ENCODE results near the gene FOXP2. TPM values are rescaled to one million over a fixed set of nuclear protein-coding genes. Genes with fewer than 3 reads are reported as not detected.

FOXP2 gene
- total RNA-seq, 4 donors from 2014 or later: 12.2 to 40.9 (median 19.5) TPM

GRCh38 chr7:114426382-114426781 lies 11.8 kb downstream of the FOXP2 start:
- H3K4me1 ChIP-seq: peaks cover 2% of the 10 kb centered on the region
- 63% methylated on average over 2 of the region's 2 CpGs for WGBS
- H3K9me3 ChIP-seq: no peaks in the 10 kb centered on the region
- no peak for DNase-seq (ENCODE audit: low spot score in 2 of 2)
- no peaks in the 10 kb centered on the region for H3K27me3 ChIP-seq
- no peaks in the 10 kb centered on the region for H3K36me3 ChIP-seq
- H3K27ac ChIP-seq: no peak overlapping the region
- H3K4me3 ChIP-seq: no peak overlapping the region
- TF ChIP-seq POLR2AphosphoS5 (IDR thresholded peaks at IDR 0.05) (no peak), CTCF (IDR thresholded peaks at IDR 0.05) (no peak), POLR2A (IDR thresholded peaks at IDR 0.05) (no peak), EP300 (IDR thresholded peaks at IDR 0.05) (no peak)

- no peak overlapping the region for H3K4me3 ChIP-seq
- DNase-seq (ENCODE audit: low spot score in 2 of 2): no peak
- peaks cover 2% of the 10 kb centered on the region for H3K4me1 ChIP-seq
- H3K9me3 ChIP-seq: no peaks in the 10 kb centered on the region
- WGBS: 51% methylated on average over 4 of the region's 4 CpGs
- H3K27ac ChIP-seq: no peak overlapping the region
- no peaks in the 10 kb centered on the region for H3K27me3 ChIP-seq
- TF ChIP-seq CTCF (IDR thresholded peaks at IDR 0.05): no peak
- no peak for TF ChIP-seq POLR2AphosphoS5 (IDR thresholded peaks at IDR 0.05)
- no peak for TF ChIP-seq EP300 (IDR thresholded peaks at IDR 0.05)
- no peak for TF ChIP-seq POLR2A (IDR thresholded peaks at IDR 0.05)
- H3K36me3 ChIP-seq: no peaks in the 10 kb centered on the region
These were observed 12.2 kb downstream of the FOXP2 start for GRCh38 chr7:114426824-114427223.

- H3K9me3 ChIP-seq: no peaks in the 10 kb centered on the region
- H3K4me3 ChIP-seq: no peak overlapping the region
- 90% methylated on average over 1 of the region's 1 CpG for WGBS
- TF ChIP-seq POLR2A (IDR thresholded peaks at IDR 0.05) (no peak), CTCF (IDR thresholded peaks at IDR 0.05) (no peak), EP300 (IDR thresholded peaks at IDR 0.05) (no peak), POLR2AphosphoS5 (IDR thresholded peaks at IDR 0.05) (no peak)
- H3K36me3 ChIP-seq: no peaks in the 10 kb centered on the region
- DNase-seq (ENCODE audit: low spot score in 2 of 2): no peak
- no peaks in the 10 kb centered on the region for H3K27me3 ChIP-seq
- peaks cover 2% of the 10 kb centered on the region for H3K4me1 ChIP-seq
- no peak overlapping the region for H3K27ac ChIP-seq
These were observed 13.6 kb downstream of the FOXP2 start for GRCh38 chr7:114428211-114428610.

- no peak overlapping the region for H3K4me3 ChIP-seq
- no peak for TF ChIP-seq POLR2A (IDR thresholded peaks at IDR 0.05)
- TF ChIP-seq POLR2AphosphoS5 (IDR thresholded peaks at IDR 0.05): no peak
- TF ChIP-seq CTCF (IDR thresholded peaks at IDR 0.05): no peak
- TF ChIP-seq EP300 (IDR thresholded peaks at IDR 0.05): no peak
- no peak for DNase-seq (ENCODE audit: low spot score in 2 of 2)
- WGBS: 89% methylated on average over 5 of the region's 5 CpGs
- no peaks in the 10 kb centered on the region for H3K36me3 ChIP-seq
- H3K27ac ChIP-seq: no peak overlapping the region
- no peaks in the 10 kb centered on the region for H3K9me3 ChIP-seq
- no peaks in the 10 kb centered on the region for H3K4me1 ChIP-seq
- no peaks in the 10 kb centered on the region for H3K27me3 ChIP-seq
These were observed 16.6 kb downstream of the FOXP2 start for GRCh38 chr7:114431189-114431588.

GRCh38 chr7:114432061-114432460 lies 17.4 kb downstream of the FOXP2 start:
- H3K9me3 ChIP-seq: no peaks in the 10 kb centered on the region
- H3K27me3 ChIP-seq: no peaks in the 10 kb centered on the region
- TF ChIP-seq EP300 (IDR thresholded peaks at IDR 0.05): no peak
- TF ChIP-seq POLR2A (IDR thresholded peaks at IDR 0.05): no peak
- TF ChIP-seq POLR2AphosphoS5 (IDR thresholded peaks at IDR 0.05): no peak
- TF ChIP-seq CTCF (IDR thresholded peaks at IDR 0.05): no peak
- H3K4me1 ChIP-seq: no peaks in the 10 kb centered on the region
- no peak overlapping the region for H3K4me3 ChIP-seq
- H3K27ac ChIP-seq: no peak overlapping the region
- no peaks in the 10 kb centered on the region for H3K36me3 ChIP-seq
- no peak for DNase-seq (ENCODE audit: low spot score in 2 of 2)

All from suprapubic skin (tissue), 4 donors.